Duodenal mucosa (tissue), 2 donors: Measurements from ENCODE around the gene ERGIC1.
A peak's percentile ranks its signal among the peaks of the same experiment; 100 is the strongest.

ENCODE experiments used
- H3K27ac ChIP-seq: one replicate; pipeline ENCODE4 v1.7.0; 2013; ENCODE audit warnings: low read depth, low read length
- H3K27me3 ChIP-seq, 2 donors: one replicate each; pipeline ENCODE4 v1.7.0; 2013; ENCODE audit warnings: low read length in 2 of 2, control low read depth in 1 of 2; ENCODE audit not compliant: insufficient read depth in 2 of 2, control insufficient read depth in 1 of 2
- H3K36me3 ChIP-seq, 2 donors: one replicate each; pipeline ENCODE4 v1.7.0; 2013; ENCODE audit warnings: low read length in 2 of 2, control low read depth in 1 of 2; ENCODE audit not compliant: insufficient read depth in 2 of 2, control insufficient read depth in 1 of 2
- H3K4me1 ChIP-seq, 2 donors: one replicate each; pipeline ENCODE4 v1.7.0; 2013; ENCODE audit warnings: low read length in 2 of 2, control low read depth in 1 of 2; ENCODE audit not compliant: insufficient read depth in 2 of 2, control insufficient read depth in 1 of 2
- H3K4me3 ChIP-seq, 2 donors: one replicate each; pipeline ENCODE4 v1.7.0; 2013; ENCODE audit warnings: low read length in 2 of 2, low read depth in 1 of 2
- H3K9ac ChIP-seq, 2 donors: one replicate each; pipeline ENCODE4 v1.7.0; 2013; ENCODE audit warnings: low read length in 2 of 2, low read depth in 1 of 2
- H3K9me3 ChIP-seq, 2 donors: one replicate each; pipeline ENCODE4 v1.7.0; 2013; ENCODE audit warnings: low read length in 2 of 2, control low read depth in 1 of 2; ENCODE audit not compliant: control insufficient read depth in 1 of 2

The ERGIC1 gene

DNA sequence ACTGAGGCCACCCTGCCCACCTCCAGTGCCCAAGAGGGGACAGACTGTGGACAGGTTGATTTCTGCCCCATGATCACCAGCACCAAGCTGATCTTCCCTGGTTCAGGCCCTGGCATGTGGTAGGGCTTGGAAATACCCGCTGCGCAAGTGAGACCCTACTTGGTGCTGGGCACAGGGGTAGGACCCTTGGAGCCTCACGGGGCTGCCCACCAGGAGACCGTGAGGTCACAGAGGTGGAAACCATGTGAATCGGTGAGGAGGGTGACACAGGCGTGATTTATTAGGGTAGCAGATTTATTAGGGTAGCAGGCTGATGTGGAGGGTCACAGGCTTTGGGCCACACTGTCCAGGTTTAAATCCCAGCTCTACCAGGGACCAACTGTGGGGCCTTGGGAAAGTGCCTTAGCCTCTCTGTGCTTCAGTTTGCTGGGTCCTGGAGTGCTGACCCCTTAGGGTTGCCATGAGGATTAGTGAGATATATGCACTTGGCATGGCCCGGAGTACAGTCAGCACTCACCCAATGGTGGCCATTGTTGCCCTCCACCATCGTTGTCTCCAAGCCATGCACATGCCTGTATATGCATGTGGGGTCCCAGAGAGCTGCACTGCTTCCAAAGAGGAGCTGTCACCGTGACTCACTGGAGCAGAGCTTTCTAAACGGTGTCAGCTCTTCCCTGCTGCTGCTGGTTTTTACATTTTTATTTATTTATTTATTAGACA is 42.2 kb upstream of the ERGIC1 start:
- H3K36me3 ChIP-seq: no peaks in the 10 kb centered on the region
- H3K4me1 ChIP-seq: peaks cover 27 to 29% of the 10 kb centered on the region in 2 donors
- H3K27me3 ChIP-seq: no peaks in the 10 kb centered on the region
- H3K9ac ChIP-seq: no peak overlapping the region
- H3K27ac ChIP-seq: no peak overlapping the region
- no peak overlapping the region for H3K4me3 ChIP-seq
- H3K9me3 ChIP-seq: no peaks in the 10 kb centered on the region

- no peak overlapping the region for H3K4me3 ChIP-seq
- no peaks in the 10 kb centered on the region for H3K9me3 ChIP-seq
- no peak overlapping the region for H3K27ac ChIP-seq
- no peaks in the 10 kb centered on the region for H3K27me3 ChIP-seq
- H3K4me1 ChIP-seq: peaks cover 32 to 34% of the 10 kb centered on the region in 2 donors
- no peak overlapping the region for H3K9ac ChIP-seq
- H3K36me3 ChIP-seq: no peaks in the 10 kb centered on the region
These were observed 41.1 kb upstream of the ERGIC1 start for GRCh38 chr5:172792701-172793570.

DNA sequence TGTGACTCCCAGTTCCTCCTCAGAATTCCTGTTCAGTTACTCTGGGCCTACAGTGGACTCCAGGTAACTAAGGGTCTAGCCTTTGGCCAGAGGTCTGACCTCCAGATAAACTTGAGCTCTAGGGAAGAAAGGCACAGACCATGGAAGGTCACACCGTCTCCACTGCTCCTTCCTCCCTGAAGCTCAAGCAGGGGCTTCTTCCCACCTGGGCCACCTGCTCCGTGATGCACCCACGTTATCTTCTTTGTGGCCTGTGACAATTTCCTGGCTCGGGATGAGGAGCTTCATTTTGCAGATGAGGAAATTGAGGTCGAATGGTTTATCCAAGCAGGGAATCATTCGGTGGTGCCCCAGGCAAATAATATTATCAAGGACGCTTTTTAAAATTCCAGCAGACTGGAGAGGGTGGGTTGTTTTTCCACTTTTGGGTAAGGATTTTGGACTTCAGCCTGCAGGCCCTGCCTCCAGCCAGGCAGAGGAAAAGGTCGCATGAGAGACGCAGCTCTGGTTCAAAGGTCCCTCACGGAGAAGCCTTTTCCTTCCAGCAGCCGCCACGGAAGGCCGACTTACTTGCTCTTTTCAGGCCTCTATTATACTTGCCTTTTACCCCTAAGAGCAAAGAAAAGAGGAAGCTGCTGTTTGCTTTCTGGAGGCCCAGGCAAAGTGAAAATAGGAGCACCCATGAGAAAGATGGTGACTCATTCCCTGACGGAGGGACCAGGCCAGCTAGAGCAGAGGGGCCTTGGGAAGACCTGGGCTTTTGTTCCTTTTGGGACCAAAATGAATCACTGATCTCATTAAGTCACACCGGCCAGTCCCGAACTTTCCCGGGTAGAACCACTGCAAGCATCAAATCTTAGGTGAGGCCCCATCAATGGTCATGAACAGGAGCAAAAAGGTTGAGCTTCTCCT is 40.2 kb upstream of the ERGIC1 start:
- no peak overlapping the region for H3K4me3 ChIP-seq
- peaks cover 28 to 31% of the 10 kb centered on the region in 2 donors for H3K4me1 ChIP-seq
- no peaks in the 10 kb centered on the region for H3K36me3 ChIP-seq
- peak overlapping the region; percentile 52 for H3K27ac ChIP-seq
- H3K27me3 ChIP-seq: no peaks in the 10 kb centered on the region
- H3K9me3 ChIP-seq: no peaks in the 10 kb centered on the region
- H3K9ac ChIP-seq: no peak overlapping the region

- Histone ChIP-seq H3K27ac (no peak overlapping the region), H3K36me3 (no peaks in the 10 kb centered on the region), H3K9me3 (no peaks in the 10 kb centered on the region), H3K9ac (no peak overlapping the region), H3K4me3 (no peak overlapping the region), H3K4me1 (peaks cover 15 to 24% of the 10 kb centered on the region in 2 donors), H3K27me3 (no peaks in the 10 kb centered on the region)
These were observed 38.6 kb upstream of the ERGIC1 start for GRCh38 chr5:172795318-172795977.

DNA sequence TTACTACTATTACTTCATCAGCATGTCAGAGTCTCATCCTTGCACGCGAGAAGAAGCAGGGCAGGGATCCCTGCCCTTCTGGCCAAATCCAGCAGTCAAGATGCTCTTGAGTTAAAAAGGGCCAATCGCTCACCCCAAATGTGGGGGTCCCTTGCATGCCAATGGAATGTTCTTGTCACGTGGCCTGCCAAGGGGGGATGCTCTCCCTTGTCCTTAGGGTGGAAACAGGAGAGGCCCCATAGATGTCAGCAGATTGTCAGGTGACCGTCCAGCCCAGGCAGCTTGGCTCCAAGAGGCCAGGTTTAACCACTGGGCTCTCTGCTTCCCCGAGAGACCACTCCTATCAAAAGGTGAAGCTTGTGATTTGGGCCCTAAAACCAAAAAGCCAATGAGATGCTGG is 37.7 kb upstream of the ERGIC1 start:
- H3K4me3 ChIP-seq: no peak overlapping the region
- H3K4me1 ChIP-seq: peaks cover 15 to 22% of the 10 kb centered on the region in 2 donors
- H3K9me3 ChIP-seq: no peaks in the 10 kb centered on the region
- no peak overlapping the region for H3K9ac ChIP-seq
- H3K27ac ChIP-seq: no peak overlapping the region
- H3K36me3 ChIP-seq: no peaks in the 10 kb centered on the region
- no peaks in the 10 kb centered on the region for H3K27me3 ChIP-seq

DNA sequence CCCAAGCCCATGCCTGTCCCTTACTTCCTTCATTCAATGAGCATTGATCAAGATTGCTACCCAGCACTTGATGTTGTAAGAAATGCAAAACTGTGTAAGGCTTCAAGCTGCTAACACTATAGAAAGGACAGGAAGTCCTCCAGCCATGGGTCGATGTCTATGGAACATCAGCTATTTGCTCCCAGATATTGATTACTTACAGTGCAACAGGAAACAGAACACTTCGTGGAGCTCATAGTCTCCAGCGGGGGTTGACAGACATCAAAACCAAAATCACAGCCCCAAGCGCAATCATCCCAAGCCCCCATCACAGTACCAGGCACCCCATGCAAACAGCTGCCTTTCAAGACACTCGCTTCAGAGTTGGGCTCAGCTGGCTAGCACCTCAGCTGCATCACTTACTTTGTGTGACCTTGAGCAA is 36.3 kb upstream of the ERGIC1 start:
- no peak overlapping the region for H3K4me3 ChIP-seq
- no peaks in the 10 kb centered on the region for H3K9me3 ChIP-seq
- H3K9ac ChIP-seq: no peak overlapping the region
- no peaks in the 10 kb centered on the region for H3K36me3 ChIP-seq
- H3K4me1 ChIP-seq: peaks cover 15 to 22% of the 10 kb centered on the region in 2 donors
- no peak overlapping the region for H3K27ac ChIP-seq
- H3K27me3 ChIP-seq: no peaks in the 10 kb centered on the region

DNA sequence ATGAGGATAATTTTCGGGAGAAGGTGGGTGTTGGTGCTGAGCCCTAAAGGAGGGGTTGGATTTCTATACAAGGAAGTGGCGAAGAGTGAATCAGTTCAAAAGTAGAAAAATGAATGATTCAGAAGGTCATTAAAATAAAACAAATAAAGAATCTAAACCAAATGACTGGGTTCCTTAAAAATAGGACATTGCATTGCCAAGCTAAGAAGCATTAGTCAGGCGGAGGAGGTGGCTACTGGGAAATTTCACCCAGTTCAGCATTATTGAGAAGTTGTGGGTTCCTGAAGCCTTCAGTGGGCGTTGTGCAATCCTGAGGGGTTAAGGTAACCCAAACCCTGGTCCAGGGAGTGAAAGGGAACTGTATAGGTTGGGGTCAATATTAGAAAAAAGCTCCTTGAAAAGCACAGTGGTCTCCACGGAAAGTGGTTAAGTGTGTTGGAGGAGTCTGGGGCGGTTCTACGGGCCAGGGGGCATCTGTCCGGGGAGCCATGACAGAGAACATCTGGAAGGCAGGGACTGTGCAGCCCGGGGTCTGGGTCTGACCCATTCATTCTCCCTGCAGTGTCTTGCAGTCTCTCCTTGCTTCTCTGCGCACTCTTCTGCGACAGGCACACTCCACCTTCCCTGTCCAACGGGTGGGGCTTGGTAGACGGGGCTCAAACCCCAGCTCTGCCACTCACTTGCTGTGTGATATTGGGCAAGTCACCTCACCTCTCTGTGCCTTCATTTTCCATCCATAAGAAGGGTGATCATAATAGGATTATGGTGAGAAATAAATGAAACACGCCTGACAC is 35.4 kb upstream of the ERGIC1 start:
- Histone ChIP-seq H3K4me1 (peaks cover 15 to 22% of the 10 kb centered on the region in 2 donors), H3K27me3 (no peaks in the 10 kb centered on the region), H3K9ac (no peak overlapping the region), H3K4me3 (no peak overlapping the region), H3K9me3 (no peaks in the 10 kb centered on the region), H3K27ac (peak overlapping the region; percentile 23), H3K36me3 (no peaks in the 10 kb centered on the region)

DNA sequence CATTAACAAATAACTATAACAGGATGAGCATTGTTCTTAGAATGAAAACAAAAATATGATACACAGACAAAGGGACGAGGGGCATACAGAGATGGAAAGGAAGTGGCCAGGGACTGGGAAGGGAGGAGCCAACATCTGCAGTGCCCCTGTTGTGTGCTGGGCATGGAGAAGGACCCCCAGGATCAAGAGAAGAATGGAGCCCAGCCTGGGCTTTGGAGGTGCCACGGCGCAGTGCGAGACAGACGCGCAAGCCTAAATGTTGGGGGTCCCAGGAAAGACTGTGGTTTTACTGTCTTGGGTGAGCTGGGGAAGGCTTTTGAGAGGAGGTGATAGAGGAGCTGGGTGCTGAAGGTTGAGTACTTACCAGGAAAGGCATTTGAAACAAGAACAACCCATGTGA is 34.6 kb upstream of the ERGIC1 start:
- Histone ChIP-seq H3K9me3 (no peaks in the 10 kb centered on the region), H3K9ac (no peak overlapping the region), H3K27ac (peak overlapping the region; percentile 13), H3K36me3 (no peaks in the 10 kb centered on the region), H3K4me3 (no peak overlapping the region), H3K27me3 (no peaks in the 10 kb centered on the region), H3K4me1 (peaks cover 8 to 22% of the 10 kb centered on the region in 2 donors)

DNA sequence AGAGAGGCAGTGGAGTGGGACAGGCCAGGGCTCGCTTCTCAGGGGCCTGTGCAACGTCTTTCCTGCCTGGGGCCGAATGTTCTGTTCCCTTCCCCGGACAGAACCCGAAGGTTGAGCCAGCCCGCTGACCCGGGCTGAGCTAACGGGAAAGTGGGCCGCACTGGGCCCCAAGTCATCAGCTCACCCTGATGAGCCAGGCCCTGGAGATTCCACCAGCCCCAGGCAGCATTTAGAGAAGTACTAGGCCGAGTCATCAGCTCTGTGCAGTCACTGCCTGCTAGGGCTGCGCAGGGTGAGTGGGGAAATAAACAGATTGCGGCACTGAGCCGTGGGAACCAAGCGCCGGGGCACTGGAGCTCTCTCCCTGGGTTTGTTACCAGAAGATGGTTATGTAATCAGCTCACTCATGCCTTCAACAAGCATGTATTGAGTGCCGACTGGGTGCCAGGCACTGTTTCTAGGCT is 33.9 kb upstream of the ERGIC1 start:
- no peak overlapping the region for H3K9ac ChIP-seq
- peak overlapping the region; percentile 46 for H3K27ac ChIP-seq
- H3K9me3 ChIP-seq: no peaks in the 10 kb centered on the region
- peaks cover 6 to 22% of the 10 kb centered on the region in 2 donors for H3K4me1 ChIP-seq
- H3K4me3 ChIP-seq: no peak overlapping the region
- H3K36me3 ChIP-seq: no peaks in the 10 kb centered on the region
- no peaks in the 10 kb centered on the region for H3K27me3 ChIP-seq
